Measurements from ENCODE around the gene ASMTL.
"Not testable (repeated sequence)": the region's sequence is repeated elsewhere in the genome, so short reads cannot be mapped to it uniquely, and the experiment has no call there.

ASMTL gene, protein sequence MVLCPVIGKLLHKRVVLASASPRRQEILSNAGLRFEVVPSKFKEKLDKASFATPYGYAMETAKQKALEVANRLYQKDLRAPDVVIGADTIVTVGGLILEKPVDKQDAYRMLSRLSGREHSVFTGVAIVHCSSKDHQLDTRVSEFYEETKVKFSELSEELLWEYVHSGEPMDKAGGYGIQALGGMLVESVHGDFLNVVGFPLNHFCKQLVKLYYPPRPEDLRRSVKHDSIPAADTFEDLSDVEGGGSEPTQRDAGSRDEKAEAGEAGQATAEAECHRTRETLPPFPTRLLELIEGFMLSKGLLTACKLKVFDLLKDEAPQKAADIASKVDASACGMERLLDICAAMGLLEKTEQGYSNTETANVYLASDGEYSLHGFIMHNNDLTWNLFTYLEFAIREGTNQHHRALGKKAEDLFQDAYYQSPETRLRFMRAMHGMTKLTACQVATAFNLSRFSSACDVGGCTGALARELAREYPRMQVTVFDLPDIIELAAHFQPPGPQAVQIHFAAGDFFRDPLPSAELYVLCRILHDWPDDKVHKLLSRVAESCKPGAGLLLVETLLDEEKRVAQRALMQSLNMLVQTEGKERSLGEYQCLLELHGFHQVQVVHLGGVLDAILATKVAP

DNA sequence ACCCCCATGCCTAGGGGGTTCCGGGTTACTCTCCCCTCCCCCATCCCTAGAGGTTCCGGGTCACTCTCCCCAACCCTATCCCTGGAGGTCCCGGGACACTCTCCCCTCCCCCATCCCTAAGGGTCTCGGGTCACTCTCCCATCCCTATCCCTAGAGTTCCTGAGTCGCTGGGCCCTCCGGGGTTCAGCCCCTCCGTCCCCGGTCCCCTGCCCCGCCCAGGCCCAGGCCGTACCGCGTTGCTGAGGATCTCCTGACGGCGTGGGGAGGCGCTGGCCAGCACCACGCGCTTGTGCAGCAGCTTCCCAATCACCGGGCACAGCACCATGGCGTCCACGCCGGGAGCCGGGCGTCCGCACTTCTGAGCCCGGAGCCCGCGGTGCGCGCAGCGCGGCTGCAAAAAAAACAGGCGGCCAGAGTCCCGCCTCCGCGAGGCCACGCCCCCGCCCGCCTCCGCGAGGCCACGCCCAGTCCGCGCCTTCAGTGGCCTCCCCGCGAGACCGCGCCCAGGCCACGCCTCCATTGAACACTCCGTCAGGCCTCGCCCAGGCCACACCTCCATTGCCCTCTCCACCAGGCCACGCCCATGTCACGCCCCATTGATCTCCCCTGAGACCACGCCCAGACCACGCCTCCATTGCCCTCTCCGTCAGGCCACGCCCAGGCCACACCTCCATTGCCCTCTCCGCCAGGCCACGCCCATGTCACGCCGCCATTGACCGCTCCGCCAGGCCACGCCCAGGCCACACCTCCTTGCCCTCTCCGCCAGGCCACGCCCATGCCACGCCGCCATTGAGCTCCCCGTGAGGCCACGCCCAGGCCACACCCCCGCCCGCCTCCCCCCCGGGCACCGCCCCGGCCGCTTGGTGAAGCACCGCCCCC lies at the start of gene ASMTL:
TSS of gene ASMTL (minus strand) at position 394 of the 879 bp plus-strand sequence. CDS start at position 325, 69 bp downstream.
- peak; percentile 98 for DNase-seq

DNA sequence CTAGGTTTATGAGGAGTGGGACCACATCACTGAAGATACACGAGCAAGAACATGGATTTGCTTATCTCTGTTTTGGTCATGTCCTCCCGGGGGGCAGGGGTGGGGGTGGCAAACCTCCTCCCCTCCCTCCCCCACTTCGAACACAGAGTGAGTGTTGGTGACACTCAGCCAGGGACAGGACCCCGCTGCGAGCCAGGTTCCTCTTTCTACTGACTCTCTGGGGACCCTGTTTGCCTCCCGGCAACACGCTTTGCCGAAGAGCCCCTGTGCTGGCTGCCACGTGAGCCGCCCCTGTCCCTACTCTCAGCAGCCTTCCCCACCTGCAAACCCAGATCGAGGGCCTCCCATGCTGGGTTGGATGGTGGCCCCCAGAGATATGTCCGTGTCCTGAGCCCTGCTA lies 49.5 kb upstream of the ASMTL start:
- no peak for DNase-seq

DNA sequence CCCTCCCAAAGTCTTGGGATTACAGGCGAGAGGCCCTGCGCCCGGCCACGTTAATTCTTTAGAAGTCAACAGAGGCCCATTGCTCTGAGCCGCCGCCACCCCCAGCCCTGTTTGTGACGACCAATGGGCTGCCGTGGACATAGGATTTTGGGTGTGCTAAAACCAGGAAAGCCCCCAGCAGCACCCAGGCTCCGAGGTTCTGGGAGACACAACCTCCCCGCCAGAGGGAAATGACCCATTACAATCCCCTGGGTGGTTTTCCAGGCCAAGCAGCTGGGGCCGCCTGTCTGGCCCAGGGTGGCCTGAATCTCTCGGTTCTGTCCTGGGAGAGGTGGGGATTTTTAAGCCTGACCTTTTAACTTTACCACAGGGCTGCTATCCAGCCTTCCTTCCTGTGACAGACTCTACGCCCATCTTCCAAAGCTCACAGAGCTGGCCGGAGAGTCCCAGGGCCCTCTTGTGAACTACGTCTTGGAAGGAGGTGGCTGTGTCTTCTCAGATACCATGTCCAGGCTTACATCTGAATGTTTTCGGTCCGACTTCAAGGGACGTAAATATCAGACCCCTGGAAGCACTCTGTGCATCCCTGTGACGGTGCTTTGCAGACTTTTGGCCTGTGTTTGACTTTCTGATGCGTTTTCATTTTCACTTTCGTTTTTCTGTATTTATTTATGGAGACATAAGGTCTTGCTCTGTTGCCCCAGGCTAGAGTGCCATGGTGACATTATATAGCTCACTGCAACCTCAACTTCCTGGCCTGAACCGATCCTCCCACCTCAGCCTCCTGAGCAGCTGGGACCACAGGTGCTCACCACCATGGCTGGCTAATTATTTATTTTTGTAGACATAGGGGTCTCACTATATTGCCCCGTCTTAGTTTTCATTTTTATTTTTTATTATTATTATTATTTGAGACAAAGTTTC lies 48.3 kb upstream of the ASMTL start:
- no peak for DNase-seq

DNA sequence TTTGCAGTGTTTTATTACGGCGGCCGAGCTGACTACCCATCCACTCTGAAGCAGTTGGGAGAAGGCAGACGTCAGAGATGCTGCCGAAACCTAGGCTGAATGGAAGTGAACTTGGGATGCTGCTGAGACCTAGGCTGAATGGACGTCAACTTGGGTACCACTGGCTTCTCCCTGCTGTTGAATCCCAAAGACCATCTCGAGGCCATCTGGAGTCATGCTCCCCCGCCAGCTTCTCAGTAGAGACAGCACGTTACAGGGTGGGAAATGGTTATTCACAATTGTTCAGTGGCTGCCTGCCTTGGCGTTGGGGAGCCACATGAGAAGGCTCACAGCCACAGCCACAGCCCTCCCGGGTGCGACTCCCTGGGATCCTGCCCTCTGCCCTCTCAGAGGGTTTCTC lies 43.4 kb upstream of the ASMTL start:
- no peak for DNase-seq

DNA sequence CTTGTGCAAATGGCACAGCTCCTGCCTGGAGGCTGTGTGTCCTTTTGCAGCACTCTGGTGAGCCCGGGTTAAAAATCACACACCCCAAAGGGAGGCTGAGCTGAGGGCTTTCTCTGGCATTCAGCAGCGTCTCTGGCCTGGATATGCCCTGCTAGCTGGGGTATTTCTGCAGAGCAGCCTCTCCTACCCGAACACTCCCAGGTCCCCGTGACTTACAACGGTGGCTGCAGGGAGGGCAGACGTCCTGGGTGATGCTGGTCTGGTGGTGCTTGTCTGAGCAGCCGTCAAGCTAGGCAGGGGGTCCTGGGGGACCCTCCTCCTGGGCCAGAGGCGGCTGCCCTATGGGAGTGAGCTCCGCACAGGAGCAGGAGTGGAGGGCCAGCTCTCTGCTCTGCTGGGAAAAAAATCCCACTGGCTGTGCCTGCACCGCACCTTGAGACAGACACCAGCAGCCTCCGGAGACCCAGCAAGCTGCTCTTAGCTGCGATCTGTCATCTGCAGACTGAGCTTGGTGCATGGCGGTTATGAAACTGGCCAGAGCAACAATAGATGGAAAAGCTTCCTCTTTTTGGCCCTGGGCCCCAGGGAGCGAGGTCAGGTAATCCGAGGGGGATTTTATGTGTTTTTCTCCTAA lies 41.3 kb upstream of the ASMTL start:
- no peak for DNase-seq

DNA sequence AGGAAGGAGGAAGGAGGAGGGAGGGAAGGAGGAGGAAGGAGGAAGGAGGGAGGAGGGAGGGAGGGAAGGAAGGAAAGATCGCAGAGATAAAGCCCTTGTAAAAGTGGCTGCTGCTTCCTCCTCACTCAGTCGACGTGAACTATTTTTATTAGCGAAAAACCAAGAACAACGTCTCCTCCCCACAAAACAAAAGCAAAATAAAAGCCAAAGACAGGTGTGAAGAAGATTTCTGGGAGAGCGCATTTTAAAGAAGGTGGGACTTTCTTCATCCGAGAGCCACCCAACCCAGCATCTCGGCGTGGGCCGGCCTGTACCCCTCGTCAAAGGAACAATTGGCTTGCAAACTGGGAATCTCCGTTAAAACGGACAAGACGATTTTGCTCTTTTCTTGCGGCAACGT lies 40.7 kb upstream of the ASMTL start:
- DNase-seq = no peak

DNA sequence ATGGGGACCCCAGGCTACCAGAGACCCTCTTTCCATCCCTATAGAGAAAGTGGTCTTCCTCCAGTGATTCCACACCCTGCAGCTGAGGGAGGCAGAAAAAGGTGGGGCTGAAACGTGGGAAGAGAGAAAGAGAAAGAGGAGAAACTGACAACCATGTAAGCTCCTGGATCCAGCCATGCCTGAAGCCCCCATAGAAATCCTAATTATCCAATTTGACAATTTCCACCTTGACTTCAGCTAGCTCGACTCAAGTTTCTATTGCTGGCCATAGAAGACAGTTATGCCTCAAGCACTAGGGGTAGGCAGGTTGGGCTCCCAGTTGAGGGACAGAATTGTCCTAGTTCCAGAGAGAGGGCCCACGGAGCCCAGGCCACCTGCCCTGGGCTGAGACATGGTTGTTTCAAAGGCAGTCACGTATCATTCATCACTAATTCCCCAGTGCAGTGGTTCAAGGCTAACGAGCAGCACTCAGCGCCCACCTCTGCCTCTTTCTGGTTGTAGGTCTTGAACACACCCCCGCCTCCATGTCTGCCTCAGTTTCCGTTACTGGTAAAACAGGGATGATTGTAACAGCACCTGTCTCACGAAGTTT lies 39.8 kb upstream of the ASMTL start:
- DNase-seq = no peak

DNA sequence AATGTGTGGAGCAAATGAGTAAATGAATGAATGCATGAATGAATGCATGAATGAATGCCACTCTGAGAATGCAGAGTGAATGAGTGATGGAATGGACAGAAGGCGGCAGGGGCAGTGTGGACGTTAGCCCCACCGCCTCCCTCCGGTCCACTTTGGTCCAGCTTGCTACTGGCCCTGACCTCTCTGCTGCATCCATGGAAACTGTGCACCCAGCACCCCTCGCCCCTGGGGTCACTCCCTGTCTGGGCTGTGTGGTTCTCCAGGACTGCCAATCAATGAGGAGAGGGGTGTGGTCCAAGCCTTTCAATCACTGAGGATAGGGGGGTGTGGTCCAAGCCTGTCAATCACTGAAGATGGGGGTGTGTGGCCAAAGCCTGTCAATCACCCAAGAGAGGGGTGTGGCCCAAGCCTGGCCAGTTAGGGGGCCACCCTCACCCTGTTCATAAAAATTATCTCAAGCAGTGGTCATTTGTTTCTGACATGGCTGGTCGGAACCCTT lies 39.2 kb upstream of the ASMTL start:
- DNase-seq = peak; percentile 28

DNA sequence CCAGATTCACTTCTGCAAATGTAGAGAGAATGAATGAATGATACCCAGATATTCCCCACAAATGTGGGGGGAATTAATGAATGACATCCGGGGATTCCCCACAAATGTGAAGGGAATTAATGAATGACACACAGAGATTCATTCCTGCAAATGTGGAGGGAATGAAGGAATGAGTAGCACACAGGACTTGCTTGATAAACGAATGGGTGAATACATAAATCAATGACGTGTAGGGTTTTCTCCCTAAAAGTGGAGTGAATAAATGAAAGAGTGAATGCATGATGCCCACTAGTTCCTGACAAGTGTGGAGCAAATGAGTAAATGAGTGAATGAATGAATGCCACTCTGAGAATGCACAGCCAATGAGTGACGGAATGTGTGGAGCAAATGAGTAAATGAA lies 38.5 kb upstream of the ASMTL start:
- DNase-seq = not testable (repeated sequence)

DNA sequence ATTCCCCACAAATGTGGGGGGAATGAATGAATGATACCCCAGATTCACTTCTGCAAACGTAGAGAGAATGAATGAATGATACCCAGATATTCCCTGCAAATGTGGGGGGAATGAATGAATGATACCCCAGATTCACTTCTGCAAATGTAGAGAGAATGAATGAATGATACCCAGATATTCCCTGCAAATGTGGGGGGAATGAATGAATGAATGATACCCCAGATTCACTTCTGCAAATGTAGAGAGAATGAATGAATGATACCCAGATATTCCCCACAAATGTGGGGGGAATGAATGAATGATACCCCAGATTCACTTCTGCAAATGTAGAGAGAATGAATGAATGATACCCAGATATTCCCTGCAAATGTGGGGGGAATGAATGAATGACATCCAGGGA lies 38.0 kb upstream of the ASMTL start:
- not testable (repeated sequence) for DNase-seq

DNA sequence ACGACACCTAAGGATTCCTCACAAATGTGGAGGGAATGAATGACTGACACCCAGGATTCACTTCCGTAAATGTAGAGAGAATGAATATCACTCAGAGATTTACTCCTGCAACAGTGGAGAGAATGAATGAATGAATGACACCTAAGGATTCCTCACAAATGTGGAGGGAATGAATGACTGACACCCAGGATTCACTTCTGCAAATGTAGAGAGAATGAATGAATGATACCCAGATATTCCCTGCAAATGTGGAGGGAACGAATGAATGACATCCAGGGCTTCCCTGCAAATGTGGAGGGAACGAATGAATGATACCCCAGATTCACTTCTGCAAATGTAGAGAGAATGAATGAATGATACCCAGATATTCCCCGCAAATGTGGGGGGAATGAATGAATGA lies 36.6 kb upstream of the ASMTL start:
- not testable (repeated sequence) for DNase-seq

DNA sequence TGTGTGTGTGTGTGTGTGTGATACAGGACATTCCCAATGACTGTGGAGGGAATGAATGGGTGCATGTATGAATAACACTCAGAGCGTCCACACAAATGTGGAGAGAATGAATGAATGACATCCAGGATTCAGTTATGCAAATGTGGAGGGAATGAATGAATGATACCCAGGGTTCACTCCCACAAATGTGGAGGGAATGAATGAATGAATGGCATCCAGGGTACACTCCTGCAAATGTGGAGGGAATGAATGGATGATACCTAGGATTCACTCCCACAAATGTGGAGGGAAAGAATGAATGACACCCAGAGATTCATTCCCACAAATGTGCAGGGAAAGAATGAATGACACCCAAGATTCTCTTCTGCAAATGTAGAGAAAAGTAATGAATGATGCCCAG lies 36.0 kb upstream of the ASMTL start:
- DNase-seq = no peak

DNA sequence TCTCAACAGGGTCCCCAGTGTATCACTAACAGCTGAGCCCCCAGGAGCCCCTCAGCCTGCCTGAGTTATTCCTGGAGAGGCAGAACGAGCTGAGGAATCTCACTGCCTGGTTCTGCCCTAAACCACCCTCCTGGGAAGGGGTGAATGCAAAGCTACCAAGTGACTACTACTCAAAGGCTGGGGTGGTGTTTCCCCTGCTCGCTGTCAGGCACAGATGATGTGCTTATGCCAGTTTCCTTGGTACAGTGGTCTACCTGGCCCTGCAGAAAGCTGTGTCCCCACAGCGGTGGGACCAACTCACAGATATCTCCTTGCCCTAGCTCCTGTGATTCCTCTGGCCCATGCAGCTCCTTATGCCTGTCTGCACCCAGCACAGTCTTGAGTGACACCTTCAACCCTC lies 35.4 kb upstream of the ASMTL start:
- DNase-seq = no peak

DNA sequence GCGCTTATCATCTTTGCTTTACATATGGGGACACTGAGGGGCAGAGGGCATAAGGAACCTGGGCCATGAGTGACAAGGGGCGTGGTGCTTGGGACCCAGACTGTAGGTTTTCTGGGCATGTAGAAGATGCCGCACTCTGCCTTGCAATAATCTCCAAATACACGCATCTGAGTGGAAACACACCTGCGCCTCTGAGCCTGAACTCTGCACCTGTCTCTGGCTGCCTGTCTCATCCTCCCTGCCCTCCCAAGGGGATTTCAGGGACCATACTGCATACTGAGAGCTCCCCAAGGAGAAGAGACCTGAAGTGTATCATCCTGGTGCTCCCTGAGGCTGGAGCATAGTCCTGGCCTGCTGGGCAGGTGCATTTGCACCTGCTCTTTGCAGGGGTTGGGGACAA lies 34.7 kb upstream of the ASMTL start:
- DNase-seq = no peak

DNA sequence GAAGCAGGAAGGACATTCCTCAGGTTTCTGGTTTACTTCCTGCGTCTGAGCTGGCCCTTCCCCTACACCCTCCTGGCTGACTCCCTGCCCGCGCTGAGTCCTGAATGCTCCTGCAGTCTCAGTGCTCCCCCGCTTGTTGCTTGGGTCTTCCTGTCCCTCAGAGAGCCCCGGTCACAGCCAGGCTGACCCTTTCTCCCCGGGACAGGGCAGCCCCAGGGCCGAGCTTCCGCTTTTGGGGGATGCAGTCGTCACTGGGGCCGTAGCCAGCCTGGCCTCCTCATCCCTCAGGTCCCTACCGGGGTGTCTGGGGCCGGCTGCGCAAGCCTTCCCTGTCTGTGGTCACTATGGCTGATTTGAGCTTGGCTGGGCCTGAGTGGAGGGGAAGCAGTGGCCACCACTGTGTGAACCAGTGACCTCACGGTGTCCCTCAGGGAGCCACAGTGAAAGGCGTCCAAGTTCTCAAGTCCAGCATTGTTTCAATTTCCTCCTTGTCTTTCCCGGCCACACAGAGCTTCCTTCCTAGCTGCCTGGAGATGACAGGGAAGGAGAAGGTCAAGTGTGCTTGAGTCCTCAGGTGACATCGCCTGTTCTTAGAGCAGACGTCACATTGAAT lies 34.1 kb upstream of the ASMTL start:
- DNase-seq = no peak

DNA sequence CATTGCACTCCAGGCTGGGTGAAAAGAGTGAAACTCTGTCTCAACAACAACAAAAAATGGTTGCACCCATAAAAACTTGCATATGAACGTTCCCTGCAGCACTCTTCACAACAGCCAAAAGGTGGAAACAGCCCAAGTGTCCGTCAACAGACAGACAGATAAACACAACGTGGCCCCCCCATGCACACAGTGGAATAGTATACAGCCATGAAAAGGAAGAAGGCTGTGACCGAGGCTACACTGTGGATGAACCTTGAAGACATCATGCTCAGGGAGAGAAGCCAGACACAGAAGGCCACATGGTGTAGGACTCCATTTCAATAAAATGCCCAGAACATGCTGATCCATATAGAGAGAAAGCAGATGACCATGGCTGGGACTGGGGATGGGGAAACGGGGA lies 33.5 kb upstream of the ASMTL start:
- no peak for DNase-seq

DNA sequence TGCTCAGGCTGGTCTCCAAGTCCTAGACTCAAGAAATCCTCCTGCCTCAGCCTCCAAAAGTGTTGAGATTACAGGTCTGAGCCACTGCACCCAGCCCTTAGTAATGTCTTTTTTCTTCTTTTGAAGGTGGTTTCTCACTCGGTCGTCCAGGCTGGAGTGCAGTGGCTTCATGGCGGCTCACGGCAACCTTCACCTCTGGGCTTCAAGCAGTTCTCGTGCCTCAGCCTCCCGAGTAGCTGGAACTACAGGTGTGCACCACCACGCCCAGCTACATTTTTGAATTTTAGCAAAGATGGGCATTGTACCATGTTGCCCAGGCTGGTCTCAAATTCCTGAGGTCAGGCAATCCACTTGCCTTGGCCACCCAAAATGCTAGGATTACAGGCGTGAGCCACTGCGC lies 32.3 kb upstream of the ASMTL start:
- no peak for DNase-seq

DNA sequence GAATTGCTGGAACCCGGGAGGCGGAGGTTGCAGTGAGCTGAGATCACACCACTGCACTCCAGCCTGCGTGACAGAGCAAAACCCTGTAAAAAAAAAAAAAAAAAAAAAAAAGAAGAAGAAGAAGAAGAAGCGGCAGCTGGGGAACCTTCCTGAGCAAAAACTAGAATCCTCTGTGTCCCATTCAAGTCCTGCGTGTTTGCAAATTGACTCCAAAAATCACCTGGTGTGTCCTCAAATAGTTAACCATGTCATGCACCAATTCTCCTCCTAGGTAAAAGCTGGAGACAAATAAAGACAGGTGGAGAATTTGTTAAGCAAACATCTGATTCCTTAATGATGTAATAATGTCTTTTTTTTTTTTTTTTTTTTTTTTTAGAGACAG lies 31.9 kb upstream of the ASMTL start:
- no peak for DNase-seq

DNA sequence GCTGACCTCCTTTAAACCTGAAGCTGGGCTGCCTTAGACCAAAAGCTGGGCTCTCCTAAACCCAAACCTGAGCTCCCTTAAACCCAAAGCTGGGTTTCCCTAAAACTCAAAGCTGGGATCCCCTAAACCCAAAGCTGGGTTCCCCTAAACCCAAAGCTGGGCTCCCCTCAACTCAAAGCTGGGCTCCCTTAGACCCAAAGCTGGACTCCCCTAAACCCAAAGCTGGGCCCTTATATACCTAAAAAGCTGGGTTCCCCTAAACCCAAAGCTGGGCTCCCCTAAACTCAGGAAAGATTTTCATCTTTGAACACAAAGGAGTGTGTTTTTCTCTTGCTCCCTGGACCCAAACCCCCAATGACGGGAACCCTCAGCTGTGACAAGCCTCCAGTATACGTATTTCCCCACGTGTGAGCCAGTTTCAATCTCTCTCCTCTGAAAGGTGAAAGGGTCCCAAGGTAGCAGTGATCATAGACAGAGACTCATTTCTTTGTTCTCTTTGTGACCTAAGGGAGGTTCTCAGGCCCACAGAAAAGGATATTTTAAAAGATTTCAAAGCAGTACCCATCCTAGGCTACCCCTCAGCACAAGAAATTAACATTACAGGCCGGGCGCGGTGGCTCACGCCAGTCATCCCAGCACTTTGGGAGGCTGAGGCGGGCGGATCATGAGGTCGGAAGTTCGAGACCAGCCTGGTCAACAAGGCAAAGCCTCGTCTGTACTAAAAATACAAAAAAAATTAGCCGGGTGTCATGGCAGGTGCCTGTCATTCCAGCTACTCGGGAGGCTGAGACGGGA lies 31.3 kb upstream of the ASMTL start:
- no peak for DNase-seq

DNA sequence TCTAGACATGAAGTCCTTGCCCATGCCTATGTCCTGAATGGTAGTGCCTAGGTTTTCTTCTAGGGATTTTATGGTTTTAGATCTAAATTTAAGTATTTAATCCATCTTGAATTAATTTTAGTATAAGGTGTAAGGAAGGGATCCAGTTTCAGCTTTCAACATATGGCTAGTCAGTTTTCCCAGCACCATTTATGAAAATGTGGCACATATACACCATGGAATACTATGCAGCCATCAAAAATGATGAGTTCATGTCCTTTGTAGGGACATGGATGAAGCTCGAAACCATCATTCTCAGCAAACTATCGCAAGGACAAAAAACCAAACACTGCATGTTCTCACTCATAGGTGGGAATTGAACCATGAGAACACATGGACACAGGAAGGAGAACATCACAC lies 29.8 kb upstream of the ASMTL start:
- not testable (repeated sequence) for DNase-seq

All from EL (cell line).